Panc1 (cell line): ENCODE data around the gene KIAA0232. TPM values are rescaled to one million over a fixed set of nuclear protein-coding genes. Genes with fewer than 3 reads are reported as not detected.

Experiments
- ATAC-seq: fragments of 200-7000 bp; cut with Tn5 transposase; 2 replicates; pipeline ENCODE4 v1.9.1; 2020; ENCODE audit warnings: mild to moderate bottlenecking, moderate library complexity
- BruUV-seq: library from RNA; stranded (reverse); fragments of 400-500 nt; replicated peaks from 2 replicates; lab custom pipeline; 2021; lab: Mats Ljungman, UMichigan
- CTCF ChIA-PET: fragments of 300-600 bp; sonication (Branson Sonifier 250); formaldehyde crosslinking; loops from one replicate; lab custom pipeline; 2022; ENCODE audit warnings: antibody characterized with exemption; lab: Charles Lee
- POLR2A ChIA-PET: fragments of 300-600 bp; sonication (Branson Sonifier 250); formaldehyde crosslinking; loops from one replicate; lab custom pipeline; 2022; ENCODE audit warnings: antibody characterized with exemption; lab: Charles Lee
- DNase-seq: peaks from one replicate; pipeline ENCODE4 v3.0.0-alpha.2; 2010; ENCODE audit warnings: low read depth, low spot score
- H3K27ac ChIP-seq: 2 replicates; pipeline ENCODE4 v1.5.1; 2011; ENCODE audit warnings: mild to moderate bottlenecking, low read length, inconsistent platforms
- H3K27me3 ChIP-seq: fragments of 200-500 bp; sonication (Bioruptor generic); 2 replicates; pipeline ENCODE4 v1.6.0; 2014; ENCODE audit warnings: low read length, inconsistent platforms; ENCODE audit not compliant: control insufficient read depth, insufficient read depth
- H3K36me3 ChIP-seq: fragments of 200-500 bp; sonication (Bioruptor generic); 2 replicates; pipeline ENCODE4 v1.5.1; 2014; ENCODE audit warnings: inconsistent platforms, mild to moderate bottlenecking, low read length, moderate library complexity; ENCODE audit not compliant: control insufficient read depth, insufficient read depth
- H3K4me1 ChIP-seq: 2 replicates; pipeline ENCODE4 v1.5.1; 2011; ENCODE audit warnings: inconsistent platforms, mild to moderate bottlenecking, low read length, moderate library complexity; ENCODE audit not compliant: control insufficient read depth, insufficient read depth
- H3K4me3 ChIP-seq, 2 experiments: 2 replicates each; pipeline ENCODE4 v1.5.1; 2011 to 2012; ENCODE audit warnings: low read depth in 2 of 2, low read length in 2 of 2, mild to moderate bottlenecking in 2 of 2, inconsistent platforms in 1 of 2, moderate library complexity in 1 of 2
- H3K9me3 ChIP-seq: fragments of 200-500 bp; sonication (Bioruptor generic); 2 replicates; pipeline ENCODE4 v1.5.1; 2014; ENCODE audit warnings: low read depth, mild to moderate bottlenecking, inconsistent platforms, low read length, moderate library complexity; ENCODE audit not compliant: control insufficient read depth, insufficient read depth
- CTCF ChIP-seq: fragments of 450-650 bp; IDR thresholded peaks from 2 replicates; pipeline ENCODE4 v1.5.1; 2017; ENCODE audit warnings: mild to moderate bottlenecking
- POLR2AphosphoS5 ChIP-seq: IDR thresholded peaks from 2 replicates; pipeline ENCODE4 v1.6.1; 2012; ENCODE audit warnings: mild to moderate bottlenecking, low read depth, low read length, moderate library complexity
- REST ChIP-seq, 2 experiments: IDR thresholded peaks; 2 replicates each; pipeline ENCODE4 v1.6.1; 2011 to 2012; ENCODE audit warnings: low read depth in 2 of 2, control low read depth in 1 of 2, low read length in 1 of 2, mild to moderate bottlenecking in 1 of 2, moderate library complexity in 1 of 2; ENCODE audit not compliant: insufficient read depth in 1 of 2
- SIN3A ChIP-seq: IDR thresholded peaks from 2 replicates; pipeline ENCODE4 v1.6.1; 2012; ENCODE audit warnings: low read depth, mild to moderate bottlenecking, low read length, moderate library complexity, borderline replicate concordance; ENCODE audit not compliant: insufficient read depth
- TCF7L2 ChIP-seq: IDR thresholded peaks from 2 replicates; pipeline ENCODE4 v1.6.1; 2011; ENCODE audit warnings: mild to moderate bottlenecking, low read depth, low read length, inconsistent platforms
- in situ Hi-C: cut with HindIII; loops from 2 replicates; pipeline ENCODE4 v1.10.0; 2016; ENCODE audit warnings: low sequenced_read_pairs, low pct_unique_long_range_greater_than_20kb
- intact Hi-C: fragments of 100-400 bp; cut with micrococcal nuclease; formaldehyde crosslinking; loops from one replicate; pipeline ENCODE4 v1.10.0; 2022; ENCODE audit not compliant: unreplicated experiment
- total RNA-seq: library from RNA; stranded (reverse); gene quantifications from one replicate; pipeline ENCODE4 v1.2.1, GENCODE V29; 2021; ENCODE audit not compliant: unreplicated experiment

KIAA0232 gene
- total RNA-seq, 1 experiment from 2014 or later = 20.2 TPM

- ChIA-PET CTCF (no interaction called here), POLR2A (no interaction called here)
- Histone ChIP-seq H3K27ac (no peak overlapping the region), H3K27me3 (no peaks in the 10 kb centered on the region), H3K4me1 (no peaks in the 10 kb centered on the region), H3K4me3 (no peak overlapping the region), H3K9me3 (no peaks in the 10 kb centered on the region), H3K36me3 (peaks cover 2% of the 10 kb centered on the region)
- TF ChIP-seq REST (IDR thresholded peaks at IDR 0.05; ENCODE audit: insufficient read depth in 1 of 2, low read depth in 2 of 2, low read length in 1 of 2) (no peak), CTCF (no peak), POLR2AphosphoS5 (no peak), SIN3A (no peak), TCF7L2 (no peak)
- DNase-seq = no peak
- in situ Hi-C loops (no loop called here), intact Hi-C loops (loop anchor here (2.0 kb wide), 1 partner anchor 156 kb away; no protein-coding TSS in a partner anchor)
- BruUV-seq = no TSS peak
- ATAC-seq = no peak
Observed at GRCh38 chr4:6874981-6875380, 92.5 kb downstream of the KIAA0232 start.

- no peaks in the 10 kb centered on the region for H3K27me3 ChIP-seq
- H3K27ac ChIP-seq = no peak overlapping the region
- DNase-seq = no peak
- no peak for TF ChIP-seq CTCF
- TF ChIP-seq REST (IDR thresholded peaks at IDR 0.05; ENCODE audit: insufficient read depth in 1 of 2, low read depth in 2 of 2, low read length in 1 of 2) = no peak
- no peak for TF ChIP-seq TCF7L2
- no peak for TF ChIP-seq POLR2AphosphoS5
- TF ChIP-seq SIN3A = no peak
- ChIA-PET CTCF (no interaction called here), POLR2A (no interaction called here)
- peaks cover 2% of the 10 kb centered on the region for H3K36me3 ChIP-seq
- no peaks in the 10 kb centered on the region for H3K4me1 ChIP-seq
- intact Hi-C loops (loop anchor here (2.0 kb wide), 1 partner anchor 157 kb away; no protein-coding TSS in a partner anchor), in situ Hi-C loops (no loop called here)
- no peak for ATAC-seq
- H3K4me3 ChIP-seq = no peak overlapping the region
- no TSS peak for BruUV-seq
- H3K9me3 ChIP-seq = no peaks in the 10 kb centered on the region
Observed at GRCh38 chr4:6875431-6875831, 92.9 kb downstream of the KIAA0232 start.
